A549 (cell line): Measurements from ENCODE around the gene COX10.

Experiments
- CEBPB ChIP-seq, 2 experiments: fragments of >200 bp in 1 of 2; sonication (Bioruptor Twin) in 1 of 2; formaldehyde crosslinking in 1 of 2; IDR thresholded peaks; 2 replicates each; pipeline ENCODE4 v1.6.1; 2012 to 2016
- HEYL ChIP-seq: fragments of 250-450 bp; sonication (Bioruptor Pico); IDR thresholded peaks from 2 replicates; pipeline ENCODE4 v1.8.0; 2021; ENCODE audit warnings: mild to moderate bottlenecking, moderate library complexity
- POLR2A ChIP-seq: IDR thresholded peaks from 2 replicates; pipeline ENCODE4 v1.6.1; 2012; ENCODE audit warnings: mild to moderate bottlenecking, low read length
- TF ChIP-seq, protein P1 (sequence below): fragments of >200 bp; sonication (Bioruptor Twin); formaldehyde crosslinking; IDR thresholded peaks from 3 replicates; pipeline ENCODE4 v1.5.1; 2016

DNA sequence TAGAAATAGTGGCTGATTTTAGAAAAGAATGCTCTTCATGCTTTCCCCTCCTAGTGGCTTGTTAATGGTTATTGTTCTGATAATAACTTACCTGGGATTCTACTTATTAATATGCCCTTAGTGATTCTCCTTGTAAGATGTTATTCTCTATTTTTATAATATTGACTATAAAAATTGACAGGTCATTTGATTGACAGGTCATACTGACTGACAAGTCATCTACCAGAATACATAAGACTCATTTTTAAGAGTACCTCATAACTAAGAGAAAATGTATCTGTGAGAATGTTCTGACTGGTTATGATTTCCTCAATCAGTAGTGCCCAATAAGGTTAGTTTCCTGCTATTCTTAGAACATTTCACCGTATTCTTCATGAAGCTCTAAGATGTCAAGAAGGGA, 8.6 kb upstream of the COX10 start:
- TF ChIP-seq, protein P1, sequence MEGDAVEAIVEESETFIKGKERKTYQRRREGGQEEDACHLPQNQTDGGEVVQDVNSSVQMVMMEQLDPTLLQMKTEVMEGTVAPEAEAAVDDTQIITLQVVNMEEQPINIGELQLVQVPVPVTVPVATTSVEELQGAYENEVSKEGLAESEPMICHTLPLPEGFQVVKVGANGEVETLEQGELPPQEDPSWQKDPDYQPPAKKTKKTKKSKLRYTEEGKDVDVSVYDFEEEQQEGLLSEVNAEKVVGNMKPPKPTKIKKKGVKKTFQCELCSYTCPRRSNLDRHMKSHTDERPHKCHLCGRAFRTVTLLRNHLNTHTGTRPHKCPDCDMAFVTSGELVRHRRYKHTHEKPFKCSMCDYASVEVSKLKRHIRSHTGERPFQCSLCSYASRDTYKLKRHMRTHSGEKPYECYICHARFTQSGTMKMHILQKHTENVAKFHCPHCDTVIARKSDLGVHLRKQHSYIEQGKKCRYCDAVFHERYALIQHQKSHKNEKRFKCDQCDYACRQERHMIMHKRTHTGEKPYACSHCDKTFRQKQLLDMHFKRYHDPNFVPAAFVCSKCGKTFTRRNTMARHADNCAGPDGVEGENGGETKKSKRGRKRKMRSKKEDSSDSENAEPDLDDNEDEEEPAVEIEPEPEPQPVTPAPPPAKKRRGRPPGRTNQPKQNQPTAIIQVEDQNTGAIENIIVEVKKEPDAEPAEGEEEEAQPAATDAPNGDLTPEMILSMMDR = no peak
- TF ChIP-seq CEBPB (IDR thresholded peaks at IDR 0.05) = no peak
- TF ChIP-seq HEYL (CRISPR knock-in tag) = no peak
- TF ChIP-seq POLR2A = no peak
